PFSK-1 (cell line): ENCODE measurements around the gene CHST2.

Experiments used
- SIN3A ChIP-seq: IDR thresholded peaks from 2 replicates; pipeline ENCODE4 v1.6.1; 2012; ENCODE audit warnings: mild to moderate bottlenecking, low read length, moderate library complexity, borderline replicate concordance; ENCODE audit not compliant: insufficient read depth
- TAF1 ChIP-seq: IDR thresholded peaks from 2 replicates; pipeline ENCODE4 v1.6.1; 2012; ENCODE audit warnings: low read length, control low read depth, borderline replicate concordance; ENCODE audit not compliant: insufficient read depth

GRCh38 chr3:143128227-143128955 is 8.8 kb downstream of the CHST2 start:
- TF ChIP-seq SIN3A, result no peak
- no peak for TF ChIP-seq TAF1
